Subcutaneous abdominal adipose tissue (tissue), 5 donors: Measurements from ENCODE around the gene ZFR2.

Experiments used
- H3K27ac ChIP-seq: one replicate; pipeline ENCODE4 v1.7.0; 2013; ENCODE audit warnings: low read depth, mild to moderate bottlenecking, inconsistent platforms, low read length, moderate library complexity
- H3K27me3 ChIP-seq, 5 donors: one replicate each; pipeline ENCODE4 v1.7.0; 2013; ENCODE audit warnings: low read length in 5 of 5, inconsistent platforms in 1 of 5; ENCODE audit not compliant: control insufficient read depth in 5 of 5, insufficient read depth in 4 of 5
- H3K36me3 ChIP-seq, 5 donors: one replicate each; pipeline ENCODE4 v1.7.0; 2013; ENCODE audit warnings: low read length in 5 of 5; ENCODE audit not compliant: control insufficient read depth in 5 of 5, insufficient read depth in 5 of 5
- H3K4me1 ChIP-seq, 5 donors: one replicate each; pipeline ENCODE4 v1.7.0; 2013; ENCODE audit warnings: low read length in 5 of 5, mild to moderate bottlenecking in 3 of 5, moderate library complexity in 1 of 5; ENCODE audit not compliant: control insufficient read depth in 5 of 5, insufficient read depth in 5 of 5
- H3K4me3 ChIP-seq, 5 donors: one replicate each; pipeline ENCODE4 v1.7.0; 2013; ENCODE audit warnings: low read length in 5 of 5, low read depth in 1 of 5
- H3K9ac ChIP-seq, 5 donors: one replicate each; pipeline ENCODE4 v1.7.0; 2013; ENCODE audit warnings: low read length in 5 of 5, mild to moderate bottlenecking in 4 of 5, moderate library complexity in 3 of 5
- H3K9me3 ChIP-seq, 5 donors: one replicate each; pipeline ENCODE4 v1.7.0; 2013; ENCODE audit warnings: low read length in 5 of 5; ENCODE audit not compliant: control insufficient read depth in 5 of 5
- donor health status: healthy.
- donor health status: healthy.
- donor health status: healthy.
- donor health status: healthy.
- donor health status: healthy.

Gene ZFR2

DNA sequence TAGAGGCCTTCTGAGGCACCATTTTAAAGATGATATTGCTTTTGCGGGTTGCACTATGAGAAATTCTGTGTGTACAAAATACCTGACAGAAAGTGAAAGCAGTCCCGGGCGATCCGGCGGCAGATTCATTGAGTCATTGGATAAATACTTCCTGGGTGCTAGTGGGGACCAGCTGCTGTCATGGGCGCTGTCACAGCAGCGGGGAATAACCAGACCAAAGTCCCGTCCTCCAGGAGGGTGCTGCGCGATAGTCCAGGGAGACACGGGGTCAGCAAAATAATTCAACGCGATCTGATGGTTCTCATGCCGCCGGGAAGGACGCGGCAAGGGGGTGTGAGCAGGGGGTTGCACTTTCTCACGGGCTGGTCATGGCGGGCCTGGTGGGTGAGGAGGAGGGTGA lies 13.5 kb downstream of the ZFR2 start:
- Histone ChIP-seq H3K27me3 (peaks cover 0 to under 1% (median 0%) of the 10 kb centered on the region in 5 donors), H3K9ac (no peak overlapping the region), H3K36me3 (no peaks in the 10 kb centered on the region), H3K9me3 (peaks cover 3 to 22% (median 21%) of the 10 kb centered on the region in 5 donors), H3K4me3 (no peak overlapping the region), H3K4me1 (no peaks in the 10 kb centered on the region), H3K27ac (no peak overlapping the region)

DNA sequence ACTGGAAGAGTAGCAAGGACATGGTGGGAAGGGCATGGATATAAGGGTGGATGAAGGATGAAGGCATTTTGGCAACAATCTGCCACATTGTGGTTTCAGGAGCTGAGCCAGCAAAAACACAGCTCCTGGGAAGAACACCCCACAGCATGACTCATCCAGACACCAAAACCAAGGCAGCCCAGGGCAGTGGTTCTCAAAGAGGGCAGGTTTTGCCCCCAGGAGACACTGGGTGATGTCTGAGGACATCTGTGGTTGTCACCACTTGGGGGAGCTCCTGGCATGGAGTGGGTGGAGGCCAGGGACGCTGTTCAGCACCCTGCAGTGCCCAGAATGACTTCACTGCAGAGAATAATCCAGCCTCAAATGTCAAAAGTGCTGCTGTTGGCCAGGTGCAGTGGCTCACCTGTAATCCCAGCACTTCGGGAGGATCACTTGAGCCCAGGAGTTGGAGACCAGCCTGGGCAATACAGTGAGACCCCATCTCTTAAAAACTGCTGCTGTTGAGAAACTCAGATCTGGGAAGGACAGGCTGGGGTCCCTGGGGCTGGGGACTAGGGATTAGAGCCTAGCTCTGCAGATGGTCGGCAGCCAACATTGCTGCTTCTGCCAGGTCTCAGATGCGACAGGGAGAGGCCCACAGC lies 16.1 kb downstream of the ZFR2 start:
- Histone ChIP-seq H3K27me3 (peaks cover 0 to 7% (median 0%) of the 10 kb centered on the region in 5 donors), H3K9ac (no peak overlapping the region), H3K4me3 (peak overlapping the region in 3 of 5 donors; percentile 3 to 19 (median 17)), H3K4me1 (no peaks in the 10 kb centered on the region), H3K36me3 (no peaks in the 10 kb centered on the region), H3K9me3 (peaks cover 3 to 22% (median 21%) of the 10 kb centered on the region in 5 donors), H3K27ac (no peak overlapping the region)

DNA sequence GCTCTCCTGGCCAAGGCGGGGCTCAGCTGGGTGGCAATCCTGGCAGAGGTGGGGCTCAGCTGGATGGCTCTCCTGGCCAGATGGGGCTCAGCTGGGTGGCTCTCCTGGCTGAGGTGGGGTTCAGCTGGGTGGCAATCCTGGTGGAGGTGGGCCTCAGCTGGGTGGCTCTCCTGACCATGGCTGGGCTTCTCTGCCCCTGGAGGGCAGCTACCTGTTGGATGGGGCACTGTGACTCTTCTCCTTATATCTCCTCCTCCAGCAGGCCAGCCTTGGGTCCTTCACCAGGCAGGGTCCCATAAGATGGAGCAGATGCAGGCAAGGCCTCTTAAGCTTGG lies 16.7 kb downstream of the ZFR2 start:
- peak overlapping the region in 3 of 5 donors; percentile 17 to 28 (median 19) for H3K4me3 ChIP-seq
- H3K27ac ChIP-seq, result no peak overlapping the region
- no peaks in the 10 kb centered on the region for H3K36me3 ChIP-seq
- peaks cover 0 to 7% (median 0%) of the 10 kb centered on the region in 5 donors for H3K27me3 ChIP-seq
- H3K9ac ChIP-seq, result no peak overlapping the region
- H3K4me1 ChIP-seq, result no peaks in the 10 kb centered on the region
- peaks cover 3 to 22% (median 21%) of the 10 kb centered on the region in 5 donors for H3K9me3 ChIP-seq

DNA sequence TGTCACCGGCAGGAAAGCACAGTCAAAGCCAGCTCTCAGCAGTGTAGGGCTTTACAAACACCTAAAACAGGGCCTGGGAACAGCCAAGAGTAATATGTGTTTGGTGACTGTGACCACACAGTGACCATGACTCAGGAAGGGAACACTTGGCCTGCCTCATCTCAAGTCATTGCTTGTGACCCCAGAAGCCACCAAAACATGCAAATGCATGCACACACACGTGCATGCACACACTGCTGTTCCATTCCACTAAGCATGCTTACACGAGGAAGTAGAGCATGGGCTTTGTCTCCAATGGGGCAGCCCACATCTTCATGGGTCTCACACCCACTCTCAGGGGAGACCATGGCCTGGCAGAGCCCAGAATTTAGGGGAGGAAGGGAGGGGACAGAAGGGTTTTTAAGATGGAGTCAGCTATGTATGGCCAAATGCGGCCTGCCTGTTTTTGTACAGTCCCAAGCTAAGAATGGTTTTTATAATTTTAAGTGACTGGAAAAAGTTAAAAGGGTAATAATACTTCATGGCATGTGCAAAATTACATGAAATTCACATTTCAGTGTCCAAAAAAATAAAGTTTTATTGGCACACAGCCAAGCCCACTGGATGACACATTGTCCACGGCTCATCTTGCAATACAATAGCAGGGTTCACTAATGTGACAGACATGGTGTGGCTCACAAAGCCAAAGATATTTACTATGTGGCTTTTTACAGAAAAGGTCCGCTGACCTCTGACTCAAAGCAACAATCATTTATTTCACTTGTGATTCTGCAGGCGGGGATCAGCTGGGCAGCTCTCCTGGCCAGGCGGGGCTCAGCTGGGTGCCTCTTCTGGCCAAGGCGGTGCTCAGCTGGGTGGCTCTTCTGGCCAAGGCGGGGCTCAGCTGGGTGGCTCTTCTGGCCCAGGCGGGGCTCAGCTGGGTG lies 17.3 kb downstream of the ZFR2 start:
- H3K4me3 ChIP-seq, result peak overlapping the region in 2 of 5 donors; percentile 19 to 28
- no peaks in the 10 kb centered on the region for H3K36me3 ChIP-seq
- peaks cover 0 to 10% (median 2%) of the 10 kb centered on the region in 5 donors for H3K27me3 ChIP-seq
- H3K4me1 ChIP-seq, result no peaks in the 10 kb centered on the region
- H3K27ac ChIP-seq, result no peak overlapping the region
- H3K9me3 ChIP-seq, result peaks cover 3 to 26% (median 25%) of the 10 kb centered on the region in 5 donors
- no peak overlapping the region for H3K9ac ChIP-seq

DNA sequence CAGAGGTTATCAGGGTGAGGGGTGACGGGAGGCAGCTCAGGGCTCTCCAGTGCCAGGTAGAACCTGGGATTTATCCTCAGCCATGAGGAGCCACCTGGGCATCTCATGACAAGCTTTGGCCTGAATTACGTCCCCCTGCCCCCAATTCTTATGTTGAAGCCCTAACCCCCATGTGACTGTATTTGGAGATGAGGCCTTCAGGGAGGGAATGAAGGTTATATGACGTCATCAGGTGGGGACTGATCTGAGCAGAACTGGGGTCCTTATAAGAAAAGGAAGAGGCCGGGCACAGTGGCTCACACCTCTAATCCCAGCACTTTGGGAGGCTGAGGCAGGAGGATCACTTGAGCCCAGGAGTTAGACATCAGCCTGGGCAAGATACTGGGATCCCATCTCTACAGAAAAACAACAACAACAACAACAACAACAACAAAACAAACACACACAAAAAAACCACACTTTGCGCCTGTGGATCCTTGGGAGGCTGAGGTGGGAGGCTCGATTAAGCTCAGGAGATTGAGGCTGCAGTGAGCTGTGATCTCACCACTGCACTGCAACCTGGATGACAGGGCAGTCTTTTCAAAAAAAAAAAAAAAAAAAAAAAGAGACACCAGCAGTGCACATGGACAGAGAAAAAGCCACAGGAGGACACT lies 18.4 kb downstream of the ZFR2 start:
- Histone ChIP-seq H3K9ac (no peak overlapping the region), H3K4me1 (no peaks in the 10 kb centered on the region), H3K27ac (no peak overlapping the region), H3K4me3 (no peak overlapping the region), H3K9me3 (peaks cover 3 to 26% (median 25%) of the 10 kb centered on the region in 5 donors), H3K36me3 (no peaks in the 10 kb centered on the region), H3K27me3 (peaks cover 0 to 10% (median 2%) of the 10 kb centered on the region in 5 donors)

DNA sequence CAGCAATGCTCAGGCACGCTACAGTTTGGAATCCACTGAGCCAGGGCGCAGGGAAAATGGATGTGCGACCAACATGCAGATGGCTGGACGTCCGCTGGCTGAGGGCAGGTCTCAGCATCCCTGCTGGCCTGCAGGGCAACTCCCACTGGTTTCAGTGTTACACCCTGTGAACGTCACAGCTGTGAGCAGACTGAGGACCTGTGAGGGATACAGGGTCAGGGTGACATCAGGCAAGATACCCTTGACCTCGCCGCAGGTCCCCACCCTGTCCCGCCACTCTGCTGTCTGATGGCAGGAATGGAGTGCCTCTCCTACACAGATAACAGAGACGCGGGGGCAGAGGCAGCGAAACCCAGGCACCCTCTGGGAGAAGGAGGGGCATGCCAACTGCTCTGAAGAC lies 19.1 kb downstream of the ZFR2 start:
- Histone ChIP-seq H3K4me1 (no peaks in the 10 kb centered on the region), H3K9me3 (peaks cover 3 to 26% (median 25%) of the 10 kb centered on the region in 5 donors), H3K27ac (no peak overlapping the region), H3K36me3 (no peaks in the 10 kb centered on the region), H3K9ac (no peak overlapping the region), H3K4me3 (no peak overlapping the region), H3K27me3 (peaks cover 0 to 10% (median 2%) of the 10 kb centered on the region in 5 donors)

DNA sequence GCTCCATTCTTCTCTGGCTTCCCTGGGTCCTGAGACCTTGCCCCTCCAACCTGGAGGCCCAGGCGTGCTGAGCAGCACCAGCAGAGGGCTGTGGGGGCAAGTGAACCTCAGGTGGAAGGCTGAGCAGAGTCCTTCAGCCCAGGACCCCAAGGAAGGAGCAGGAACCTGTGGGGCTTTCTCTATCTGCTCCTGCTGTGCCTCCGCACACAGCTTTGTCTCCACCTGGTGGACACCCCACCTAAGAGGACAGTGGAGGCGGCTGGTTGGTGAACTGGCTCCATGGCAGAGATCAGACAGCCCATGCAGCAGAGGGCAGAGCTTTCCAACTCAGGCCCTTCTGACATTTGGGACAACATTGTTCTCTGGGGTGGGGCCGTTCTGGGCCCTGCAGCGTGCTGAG lies 19.7 kb downstream of the ZFR2 start:
- Histone ChIP-seq H3K4me1 (no peaks in the 10 kb centered on the region), H3K27ac (no peak overlapping the region), H3K9me3 (peaks cover 3 to 26% (median 25%) of the 10 kb centered on the region in 5 donors), H3K9ac (no peak overlapping the region), H3K4me3 (no peak overlapping the region), H3K36me3 (no peaks in the 10 kb centered on the region), H3K27me3 (peaks cover 0 to 10% (median 2%) of the 10 kb centered on the region in 5 donors)

DNA sequence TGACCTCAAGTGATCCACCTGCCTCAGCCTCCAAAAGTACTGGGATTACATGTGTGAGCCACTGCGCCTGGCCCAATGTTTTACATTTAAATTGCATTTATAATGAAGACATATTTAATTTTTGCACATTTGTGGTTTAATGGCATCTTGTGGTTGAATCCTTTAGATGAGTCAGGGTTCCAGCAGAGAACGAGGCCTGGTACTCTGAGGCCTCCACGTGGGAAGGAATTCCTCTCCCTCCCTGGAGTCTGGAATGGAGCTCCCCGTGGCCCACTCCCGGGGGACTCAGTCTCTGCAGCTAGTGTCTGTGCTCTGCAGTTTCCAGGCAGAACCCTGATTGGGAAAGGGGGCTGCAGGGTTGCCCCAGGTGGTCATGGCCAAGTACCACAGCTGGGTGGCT lies 24.2 kb downstream of the ZFR2 start:
- Histone ChIP-seq H3K36me3 (no peaks in the 10 kb centered on the region), H3K9me3 (peaks cover 0 to 4% (median 3%) of the 10 kb centered on the region in 5 donors), H3K4me1 (no peaks in the 10 kb centered on the region), H3K27me3 (peaks cover 0 to 6% (median 0%) of the 10 kb centered on the region in 5 donors), H3K27ac (no peak overlapping the region), H3K4me3 (no peak overlapping the region), H3K9ac (no peak overlapping the region)

DNA sequence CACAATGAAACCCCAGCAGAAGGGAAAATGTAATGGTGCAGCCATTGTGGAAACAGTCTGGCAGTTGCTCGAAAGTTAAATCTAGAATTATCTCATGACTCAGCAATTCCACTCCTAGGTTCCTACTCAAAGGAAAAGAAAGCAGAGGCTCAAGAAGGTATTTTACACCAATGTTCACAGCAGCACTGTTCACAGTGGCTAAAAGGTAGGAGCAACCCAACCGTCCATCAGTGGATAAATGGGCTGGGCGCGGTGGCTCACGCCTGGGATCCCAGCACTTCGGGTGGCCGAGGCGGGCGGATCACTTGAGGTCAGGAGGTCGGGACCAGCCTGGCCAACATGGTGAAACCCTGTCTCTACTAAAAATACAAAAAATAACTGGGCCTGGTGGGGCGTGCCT lies 25.9 kb downstream of the ZFR2 start:
- Histone ChIP-seq H3K4me1 (no peaks in the 10 kb centered on the region), H3K9me3 (peaks cover 0 to 6% (median 3%) of the 10 kb centered on the region in 5 donors), H3K4me3 (no peak overlapping the region), H3K27ac (no peak overlapping the region), H3K9ac (no peak overlapping the region), H3K36me3 (no peaks in the 10 kb centered on the region), H3K27me3 (peaks cover 0 to 7% (median 3%) of the 10 kb centered on the region in 5 donors)
